ENCODE data around the gene TMEM150C. TPM values are rescaled to one million over a fixed set of nuclear protein-coding genes. Genes with fewer than 3 reads are reported as not detected.

Gene TMEM150C
- total RNA-seq, 4 donors from 2014 or later: 0.88 to 1.3 (median 1.1) TPM; not detected in 1

DNA sequence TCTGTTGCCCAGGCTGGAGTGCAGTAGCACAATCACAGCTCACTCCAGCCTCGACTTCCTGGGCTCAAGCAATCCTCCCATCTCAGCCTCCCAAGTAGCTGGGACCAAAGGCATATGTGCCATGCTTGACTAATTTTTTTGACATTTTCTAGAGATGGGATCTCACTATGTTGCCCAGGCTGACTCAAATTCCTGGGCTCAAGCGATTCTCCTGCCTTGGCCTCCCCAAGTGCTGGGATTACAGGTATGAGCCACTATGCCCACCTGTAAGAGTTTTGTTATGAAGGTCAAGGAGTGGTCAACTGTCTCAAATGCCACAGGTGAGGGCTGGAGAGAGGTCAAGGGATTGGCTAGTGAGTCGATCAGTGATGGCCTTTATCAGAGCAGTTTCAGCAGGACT lies 32.5 kb downstream of the TMEM150C start:
- Histone ChIP-seq H3K9me3 (no peaks in the 10 kb centered on the region), H3K27me3 (no peaks in the 10 kb centered on the region), H3K4me1 (no peaks in the 10 kb centered on the region), H3K36me3 (no peaks in the 10 kb centered on the region), H3K4me3 (no peak overlapping the region), H3K27ac (no peak overlapping the region)
- TF ChIP-seq, protein P1, sequence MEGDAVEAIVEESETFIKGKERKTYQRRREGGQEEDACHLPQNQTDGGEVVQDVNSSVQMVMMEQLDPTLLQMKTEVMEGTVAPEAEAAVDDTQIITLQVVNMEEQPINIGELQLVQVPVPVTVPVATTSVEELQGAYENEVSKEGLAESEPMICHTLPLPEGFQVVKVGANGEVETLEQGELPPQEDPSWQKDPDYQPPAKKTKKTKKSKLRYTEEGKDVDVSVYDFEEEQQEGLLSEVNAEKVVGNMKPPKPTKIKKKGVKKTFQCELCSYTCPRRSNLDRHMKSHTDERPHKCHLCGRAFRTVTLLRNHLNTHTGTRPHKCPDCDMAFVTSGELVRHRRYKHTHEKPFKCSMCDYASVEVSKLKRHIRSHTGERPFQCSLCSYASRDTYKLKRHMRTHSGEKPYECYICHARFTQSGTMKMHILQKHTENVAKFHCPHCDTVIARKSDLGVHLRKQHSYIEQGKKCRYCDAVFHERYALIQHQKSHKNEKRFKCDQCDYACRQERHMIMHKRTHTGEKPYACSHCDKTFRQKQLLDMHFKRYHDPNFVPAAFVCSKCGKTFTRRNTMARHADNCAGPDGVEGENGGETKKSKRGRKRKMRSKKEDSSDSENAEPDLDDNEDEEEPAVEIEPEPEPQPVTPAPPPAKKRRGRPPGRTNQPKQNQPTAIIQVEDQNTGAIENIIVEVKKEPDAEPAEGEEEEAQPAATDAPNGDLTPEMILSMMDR (IDR thresholded peaks at IDR 0.05): no peak
- TF ChIP-seq POLR2A (IDR thresholded peaks at IDR 0.05): no peak
- no peak for DNase-seq

DNA sequence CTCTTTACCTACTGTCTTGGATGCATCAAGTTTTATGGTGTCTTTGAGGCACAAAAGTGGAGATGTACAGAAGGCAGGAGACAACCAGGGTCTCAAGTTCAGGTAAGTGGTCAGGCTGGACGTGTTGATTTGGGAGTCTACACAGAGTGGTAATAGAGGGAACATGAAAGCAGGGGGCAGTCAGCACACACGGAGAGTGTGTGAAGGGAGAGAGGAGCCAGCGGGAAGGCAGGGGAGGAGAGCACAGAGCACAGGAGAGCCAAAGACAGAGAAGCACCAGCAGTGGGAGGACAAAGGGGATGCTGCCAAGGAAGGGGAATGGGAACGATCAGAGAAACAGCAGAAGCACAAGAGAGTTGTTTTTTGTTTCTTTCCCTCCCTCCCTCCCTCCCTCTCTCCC lies 32.9 kb downstream of the TMEM150C start:
- no peaks in the 10 kb centered on the region for H3K9me3 ChIP-seq

DNA sequence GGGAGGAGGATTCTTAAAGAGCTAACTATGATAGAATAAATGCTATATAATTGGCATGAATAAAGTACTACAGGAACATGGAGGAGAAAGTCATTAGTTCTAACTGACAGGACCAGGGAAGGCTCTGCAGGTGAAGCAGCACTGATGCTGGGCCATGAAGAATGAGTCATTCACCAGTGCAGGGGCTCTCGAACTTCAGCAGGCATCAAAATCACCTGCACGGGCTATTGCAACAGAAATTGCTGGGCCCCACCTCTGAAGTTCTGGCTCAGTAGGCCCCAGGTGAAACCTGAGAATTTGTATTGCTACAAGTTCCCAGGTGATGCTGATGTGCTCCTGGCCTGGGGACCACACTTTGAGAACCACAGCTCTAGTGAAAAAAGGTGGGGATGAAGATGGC lies 33.7 kb downstream of the TMEM150C start:
- Histone ChIP-seq H3K27ac (no peak overlapping the region), H3K4me3 (no peak overlapping the region), H3K36me3 (no peaks in the 10 kb centered on the region), H3K27me3 (no peaks in the 10 kb centered on the region), H3K9me3 (no peaks in the 10 kb centered on the region), H3K4me1 (no peaks in the 10 kb centered on the region)
- no peak for DNase-seq
- TF ChIP-seq POLR2A (IDR thresholded peaks at IDR 0.05): no peak
- TF ChIP-seq, protein P1 (IDR thresholded peaks at IDR 0.05): no peak

More for the DNA sequence above, 32.9 kb downstream of the TMEM150C start:
- no peak overlapping the region for H3K27ac ChIP-seq
- no peaks in the 10 kb centered on the region for H3K27me3 ChIP-seq
- no peak overlapping the region for H3K4me3 ChIP-seq
- no peaks in the 10 kb centered on the region for H3K4me1 ChIP-seq
- no peak for DNase-seq
- no peak for TF ChIP-seq POLR2A (IDR thresholded peaks at IDR 0.05)
- TF ChIP-seq, protein P1 (IDR thresholded peaks at IDR 0.05): no peak
- no peaks in the 10 kb centered on the region for H3K36me3 ChIP-seq

DNA sequence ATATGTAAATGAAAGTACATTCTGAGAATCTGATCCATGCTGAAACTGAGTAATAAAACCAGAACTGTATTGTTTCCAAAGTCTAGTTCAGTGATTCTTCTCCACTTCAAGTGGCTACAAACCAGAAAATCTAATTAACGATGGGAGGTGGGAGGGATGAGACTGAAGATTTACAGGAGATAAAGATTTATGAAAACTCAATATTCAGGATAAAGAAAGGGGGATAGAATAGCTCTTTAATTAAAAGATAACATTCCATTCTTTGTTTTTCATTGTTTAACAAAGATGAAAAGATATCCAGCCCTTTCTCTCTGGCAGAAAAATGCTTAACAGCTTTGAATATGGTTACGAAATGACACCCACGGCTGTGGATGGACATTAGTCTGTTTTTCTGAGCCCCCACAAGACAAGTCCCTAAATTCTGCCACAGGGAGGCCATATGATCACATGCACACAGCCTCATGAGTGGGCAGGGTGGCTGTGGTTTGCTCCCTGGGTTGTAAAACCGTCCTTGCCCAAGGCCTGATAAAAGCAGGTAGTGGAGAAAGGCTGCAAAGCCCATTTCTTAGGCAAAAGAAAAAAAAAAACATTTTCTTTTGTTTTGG lies 36.4 kb downstream of the TMEM150C start:
- no peak overlapping the region for H3K27ac ChIP-seq
- H3K4me1 ChIP-seq: no peaks in the 10 kb centered on the region
- TF ChIP-seq, protein P1 (IDR thresholded peaks at IDR 0.05): no peak
- TF ChIP-seq POLR2A (IDR thresholded peaks at IDR 0.05): no peak
- no peak overlapping the region for H3K4me3 ChIP-seq
- no peaks in the 10 kb centered on the region for H3K36me3 ChIP-seq
- DNase-seq: no peak
- H3K9me3 ChIP-seq: no peaks in the 10 kb centered on the region
- no peaks in the 10 kb centered on the region for H3K27me3 ChIP-seq

DNA sequence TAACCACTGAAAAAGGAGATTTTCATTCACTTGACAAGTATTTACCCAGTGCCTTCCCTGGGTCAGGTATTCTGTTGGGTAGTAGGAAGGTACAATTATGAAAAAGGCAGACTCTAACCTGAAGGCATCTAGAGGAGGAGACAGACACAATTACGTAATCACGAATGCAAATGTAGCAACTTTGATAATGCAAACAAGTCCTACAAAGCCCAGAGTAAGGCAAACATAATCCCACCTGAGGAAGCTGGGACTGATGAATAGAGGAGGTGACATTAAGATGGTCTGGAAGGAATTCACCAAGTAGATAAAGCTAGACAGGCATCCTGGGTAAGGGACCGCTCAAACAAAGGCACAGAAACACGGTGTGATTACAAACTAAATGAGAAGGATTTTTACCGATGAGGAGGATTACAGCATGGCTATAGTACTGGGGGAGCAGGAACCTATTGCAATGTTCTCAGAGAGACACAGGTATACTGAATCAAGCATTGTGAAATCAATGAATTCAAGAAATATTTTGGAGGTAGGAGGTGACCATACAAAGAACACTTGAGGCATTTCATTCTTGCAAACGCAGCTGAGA lies 37.1 kb downstream of the TMEM150C start:
- H3K36me3 ChIP-seq: no peaks in the 10 kb centered on the region
- no peaks in the 10 kb centered on the region for H3K27me3 ChIP-seq
- no peaks in the 10 kb centered on the region for H3K9me3 ChIP-seq
- no peak for DNase-seq
- H3K4me1 ChIP-seq: no peaks in the 10 kb centered on the region
- no peak overlapping the region for H3K27ac ChIP-seq
- no peak for TF ChIP-seq POLR2A (IDR thresholded peaks at IDR 0.05)
- TF ChIP-seq, protein P1 (IDR thresholded peaks at IDR 0.05): no peak
- no peak overlapping the region for H3K4me3 ChIP-seq

Data from Peyer's patch (tissue), 4 donors.